HepG2 (cell line): Measurements from ENCODE around the gene EFL1. TPM values are rescaled to one million over a fixed set of nuclear protein-coding genes. Genes with fewer than 3 reads are reported as not detected.

Experiments
- AHDC1 ChIP-seq: sonication (generic); formaldehyde crosslinking; IDR thresholded peaks from 2 replicates; pipeline ENCODE4 v1.5.1; 2020; ENCODE audit warnings: mild to moderate bottlenecking, missing genetic modification reagents, borderline replicate concordance
- AKAP8 ChIP-seq: sonication (generic); formaldehyde crosslinking; IDR thresholded peaks from 2 replicates; pipeline ENCODE4 v1.5.1; 2020; ENCODE audit warnings: mild to moderate bottlenecking, missing genetic modification reagents
- DNMT3B ChIP-seq: conservative IDR thresholded peaks from 2 replicates; pipeline ENCODE4 v1.6.1; 2016; ENCODE audit warnings: missing biosample characterization, control low read depth
- GABPA ChIP-seq, 2 experiments: IDR thresholded peaks; 2 replicates each; pipeline ENCODE4 v1.6.1; 2011 to 2016; ENCODE audit warnings: low read depth in 2 of 2, low read length in 1 of 2, missing biosample characterization in 1 of 2, missing genetic modification characterization in 1 of 2
- HOXA5 ChIP-seq: sonication (generic); formaldehyde crosslinking; IDR thresholded peaks from 2 replicates; pipeline ENCODE4 v1.4.0; 2020; ENCODE audit warnings: missing genetic modification reagents
- KLF16 ChIP-seq, 2 experiments: sonication (generic) in 1 of 2; formaldehyde crosslinking in 1 of 2; IDR thresholded peaks; 2 replicates each; pipeline versions ENCODE4 v1.6.1 to v1.8.0; 2016 to 2023; ENCODE audit warnings: missing genetic modification reagents in 2 of 2, missing compliant biosample characterization in 1 of 2
- MAFG ChIP-seq: sonication (generic); formaldehyde crosslinking; IDR thresholded peaks from 2 replicates; pipeline ENCODE4 v1.5.1; 2020; ENCODE audit warnings: mild to moderate bottlenecking, missing genetic modification reagents
- MIER2 ChIP-seq: IDR thresholded peaks from 2 replicates; pipeline ENCODE4 v1.6.1; 2016; ENCODE audit warnings: missing biosample characterization, missing genetic modification reagents
- MTA3 ChIP-seq: sonication (generic); formaldehyde crosslinking; IDR thresholded peaks from 2 replicates; pipeline ENCODE4 v1.4.0; 2020; ENCODE audit warnings: missing genetic modification reagents
- PAF1 ChIP-seq: IDR thresholded peaks from 2 replicates; pipeline ENCODE4 v1.6.1; 2016; ENCODE audit warnings: missing genetic modification reagents, missing compliant biosample characterization
- PCBP2 ChIP-seq: fragments of 200-400 bp; formaldehyde crosslinking; optimal IDR thresholded peaks from 2 replicates; pipeline ENCODE3; 2018; ENCODE audit warnings: low read length, low read depth; ENCODE audit not compliant: poor library complexity, severe bottlenecking
- PLRG1 ChIP-seq: fragments of 450-650 bp; conservative IDR thresholded peaks from 2 replicates; pipeline ENCODE4 v1.6.1; 2016
- SRY ChIP-seq: sonication (generic); formaldehyde crosslinking; IDR thresholded peaks from 2 replicates; pipeline ENCODE4 v1.8.0; 2022; ENCODE audit warnings: mild to moderate bottlenecking, missing genetic modification reagents
- SSRP1 ChIP-seq: IDR thresholded peaks from 2 replicates; pipeline ENCODE4 v1.6.1; 2016; ENCODE audit warnings: control low read depth
- TFDP2 ChIP-seq: sonication (generic); formaldehyde crosslinking; IDR thresholded peaks from 2 replicates; pipeline ENCODE4 v1.4.0; 2020; ENCODE audit warnings: missing genetic modification reagents
- ZNF609 ChIP-seq: sonication (generic); formaldehyde crosslinking; IDR thresholded peaks from 2 replicates; pipeline ENCODE4 v1.4.0; 2020; ENCODE audit warnings: mild to moderate bottlenecking, missing genetic modification reagents, borderline replicate concordance
- ZNF629 ChIP-seq: sonication (generic); formaldehyde crosslinking; conservative IDR thresholded peaks from 2 replicates; pipeline ENCODE4 v1.5.0; 2020; ENCODE audit warnings: missing genetic modification reagents
- polyA plus RNA-seq, 8 experiments: library from polyadenylated mRNA; depleted of rRNA in 3 of 8; stranded (reverse) in 7 of 8; unstranded in 1 of 8; fragments of >200 nt; fragmentation: Illumina TruSeq in 4 of 8; extraction: Trizol in 4 of 8; gene quantifications; 2 replicates each; pipeline versions ENCODE4 v1.2.1 to v1.2.3, GENCODE V29; 2011 to 2016; ENCODE audit warnings: low read depth in 4 of 8, missing spikeins in 1 of 8, mixed read lengths in 1 of 8; ENCODE audit not compliant: insufficient read depth in 1 of 8
- total RNA-seq, 5 experiments: library from RNA; depleted of rRNA; stranded (reverse); fragments of >200 nt; fragmentation: Illumina TruSeq; extraction: Trizol; gene quantifications; 2 replicates each; pipeline ENCODE4 v1.2.3, GENCODE V29; 2016; ENCODE audit warnings: low read depth in 1 of 5

EFL1 gene
- total and polyA plus RNA-seq, 2 of the 13 experiments (the other 11 are each of a cell fraction or from before 2014, with no cell fraction given): 6.4 to 12.0 TPM

GRCh38 chr15:82263350-82263749 is 816 bp upstream of the EFL1 start (continued):
- TF ChIP-seq HOXA5 (CRISPR knock-in tag): no peak
- peak in 1 of 2 experiments; percentile 69; a peak in 1 of 4 replicates for TF ChIP-seq KLF16 (CRISPR knock-in tag; IDR thresholded peaks at IDR 0.05)
- TF ChIP-seq AKAP8: no peak
- no peak for TF ChIP-seq SSRP1 (CRISPR knock-in tag)
- TF ChIP-seq TFDP2 (CRISPR knock-in tag): 0 out of 2 replicates have a peak, but pooled peaks have one; percentile 27
- TF ChIP-seq SRY (CRISPR knock-in tag): no peak
- TF ChIP-seq MAFG: no peak
- TF ChIP-seq AHDC1: peak; percentile 88; the same call in 1 of the 2 replicates
- no peak for TF ChIP-seq ZNF629
- no peak for TF ChIP-seq PLRG1
- TF ChIP-seq GABPA (IDR thresholded peaks at IDR 0.05; ENCODE audit: low read depth, low read length): no peak
- peak; percentile 33; the same call in 1 of the 2 replicates for TF ChIP-seq GABPA (CRISPR knock-in tag; IDR thresholded peaks at IDR 0.05; ENCODE audit: low read depth)
- TF ChIP-seq MTA3 (CRISPR knock-in tag): no peak
- peak; percentile 97 for TF ChIP-seq ZNF609 (CRISPR knock-in tag)
- TF ChIP-seq PAF1 (CRISPR knock-in tag): no peak
- TF ChIP-seq DNMT3B: no peak
- peak; percentile 29; the same call in 1 of the 2 replicates for TF ChIP-seq MIER2 (CRISPR knock-in tag)
- TF ChIP-seq PCBP2: no peak
